HepG2 (cell line): Measurements from ENCODE around the gene FOXA3. TPM values are rescaled to one million over a fixed set of nuclear protein-coding genes. Genes with fewer than 3 reads are reported as not detected.

Source experiments
- RELA ChIP-seq: sonication (generic); formaldehyde crosslinking; IDR thresholded peaks from 2 replicates; pipeline ENCODE4 v1.4.0; 2020; ENCODE audit warnings: missing genetic modification reagents
- TCF12 ChIP-seq, 2 experiments: fragments of 450-650 bp in 1 of 2; sonication (generic) in 1 of 2; formaldehyde crosslinking in 1 of 2; IDR thresholded peaks; 2 replicates each; pipeline versions ENCODE4 v1.6.1 to v1.8.0; 2017 to 2022; ENCODE audit warnings: antibody characterized with exemption in 1 of 2, mild to moderate bottlenecking in 1 of 2, missing genetic modification reagents in 1 of 2, moderate library complexity in 1 of 2
- polyA plus RNA-seq, 8 experiments: library from polyadenylated mRNA; depleted of rRNA in 3 of 8; stranded (reverse) in 7 of 8; unstranded in 1 of 8; fragments of >200 nt; fragmentation: Illumina TruSeq in 4 of 8; extraction: Trizol in 4 of 8; gene quantifications; 2 replicates each; pipeline versions ENCODE4 v1.2.1 to v1.2.3, GENCODE V29; 2011 to 2016; ENCODE audit warnings: low read depth in 4 of 8, missing spikeins in 1 of 8, mixed read lengths in 1 of 8; ENCODE audit not compliant: insufficient read depth in 1 of 8
- total RNA-seq, 5 experiments: library from RNA; depleted of rRNA; stranded (reverse); fragments of >200 nt; fragmentation: Illumina TruSeq; extraction: Trizol; gene quantifications; 2 replicates each; pipeline ENCODE4 v1.2.3, GENCODE V29; 2016; ENCODE audit warnings: low read depth in 1 of 5
- TF ChIP-seq, protein P1 (sequence below): IDR thresholded peaks from 2 replicates; pipeline ENCODE4 v1.6.1; 2016; ENCODE audit warnings: low read depth, borderline replicate concordance
- TF ChIP-seq, protein P2 (sequence below): sonication (generic); formaldehyde crosslinking; IDR thresholded peaks from 2 replicates; pipeline ENCODE4 v1.4.0; 2020; ENCODE audit warnings: missing genetic modification reagents
- TF ChIP-seq, protein P3 (sequence below): sonication (generic); formaldehyde crosslinking; IDR thresholded peaks from 2 replicates; pipeline ENCODE4 v1.5.1; 2020; ENCODE audit warnings: mild to moderate bottlenecking, missing genetic modification reagents
- TF ChIP-seq, protein P4 (sequence below): sonication (generic); formaldehyde crosslinking; IDR thresholded peaks from 2 replicates; pipeline ENCODE4 v1.5.0; 2020; ENCODE audit warnings: mild to moderate bottlenecking, missing genetic modification reagents
- TF ChIP-seq, protein P5 (sequence below): sonication (generic); formaldehyde crosslinking; IDR thresholded peaks from 2 replicates; pipeline ENCODE4 v1.5.0; 2020; ENCODE audit warnings: mild to moderate bottlenecking, missing genetic modification reagents, borderline replicate concordance
- TF ChIP-seq, protein P6 (sequence below): IDR thresholded peaks from 2 replicates; pipeline ENCODE4 v1.6.1; 2016; ENCODE audit warnings: mild to moderate bottlenecking

Gene FOXA3
- total and polyA plus RNA-seq, 2 of the 13 experiments (the other 11 are each of a cell fraction or from before 2014, with no cell fraction given): 29.8 to 47.6 TPM

DNA sequence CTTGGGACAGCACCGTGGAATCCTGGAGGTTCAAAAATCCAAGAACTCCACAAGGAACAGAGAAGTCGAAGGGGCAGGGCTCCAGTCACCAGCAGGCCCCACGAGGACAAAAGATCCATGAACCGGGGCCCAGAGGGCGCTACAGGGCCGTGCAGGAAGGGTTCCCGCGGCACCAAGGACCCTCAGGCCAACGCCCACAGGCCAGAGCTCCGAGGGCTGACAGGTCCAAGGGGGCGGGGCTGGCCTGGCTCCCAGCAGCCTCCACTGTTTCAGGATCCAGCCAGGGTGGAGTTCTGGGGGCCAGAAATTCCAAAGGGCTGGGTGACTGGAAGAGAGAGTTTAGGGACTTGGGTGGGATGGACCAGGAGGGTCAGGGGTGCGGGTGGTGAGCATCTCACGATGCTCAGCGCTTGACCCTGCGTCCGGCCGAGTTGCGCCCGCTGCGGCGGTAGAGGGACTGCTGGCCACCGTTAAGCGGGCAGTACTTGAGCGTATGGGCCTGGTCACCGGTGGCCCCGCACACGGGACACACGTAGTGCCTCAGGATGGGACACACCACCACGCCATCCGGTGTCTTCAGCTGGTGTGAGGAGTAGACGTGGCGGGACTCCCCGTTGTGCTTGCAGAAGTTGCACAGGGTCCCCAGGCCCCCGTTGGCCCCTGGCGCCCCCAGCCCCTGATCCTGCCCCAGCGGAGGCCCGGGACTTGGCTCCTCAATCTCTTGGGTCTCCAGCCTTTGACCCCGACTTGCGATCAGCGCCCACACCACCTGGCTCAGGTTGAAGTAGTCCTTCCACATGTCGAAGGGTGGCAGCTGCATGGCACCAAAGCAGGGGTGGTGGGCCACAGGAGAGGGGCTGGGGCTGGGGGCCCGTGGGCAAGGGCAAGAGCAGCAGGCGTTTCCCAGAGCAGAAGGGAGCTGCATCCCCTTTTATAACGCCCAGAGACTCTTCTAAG, 50.0 kb downstream of the FOXA3 start, which contains the start of gene NANOS2 (continued):
- TF ChIP-seq, protein P1, sequence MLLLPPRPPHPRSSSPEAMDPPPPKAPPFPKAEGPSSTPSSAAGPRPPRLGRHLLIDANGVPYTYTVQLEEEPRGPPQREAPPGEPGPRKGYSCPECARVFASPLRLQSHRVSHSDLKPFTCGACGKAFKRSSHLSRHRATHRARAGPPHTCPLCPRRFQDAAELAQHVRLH (CRISPR knock-in tag): no peak
- no peak for TF ChIP-seq TCF12 (IDR thresholded peaks at IDR 0.05)
- no peak for TF ChIP-seq TCF12 (CRISPR knock-in tag; IDR thresholded peaks at IDR 0.05)
- TF ChIP-seq, protein P2, sequence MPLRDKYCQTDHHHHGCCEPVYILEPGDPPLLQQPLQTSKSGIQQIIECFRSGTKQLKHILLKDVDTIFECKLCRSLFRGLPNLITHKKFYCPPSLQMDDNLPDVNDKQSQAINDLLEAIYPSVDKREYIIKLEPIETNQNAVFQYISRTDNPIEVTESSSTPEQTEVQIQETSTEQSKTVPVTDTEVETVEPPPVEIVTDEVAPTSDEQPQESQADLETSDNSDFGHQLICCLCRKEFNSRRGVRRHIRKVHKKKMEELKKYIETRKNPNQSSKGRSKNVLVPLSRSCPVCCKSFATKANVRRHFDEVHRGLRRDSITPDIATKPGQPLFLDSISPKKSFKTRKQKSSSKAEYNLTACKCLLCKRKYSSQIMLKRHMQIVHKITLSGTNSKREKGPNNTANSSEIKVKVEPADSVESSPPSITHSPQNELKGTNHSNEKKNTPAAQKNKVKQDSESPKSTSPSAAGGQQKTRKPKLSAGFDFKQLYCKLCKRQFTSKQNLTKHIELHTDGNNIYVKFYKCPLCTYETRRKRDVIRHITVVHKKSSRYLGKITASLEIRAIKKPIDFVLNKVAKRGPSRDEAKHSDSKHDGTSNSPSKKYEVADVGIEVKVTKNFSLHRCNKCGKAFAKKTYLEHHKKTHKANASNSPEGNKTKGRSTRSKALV: no peak
- TF ChIP-seq, protein P3, sequence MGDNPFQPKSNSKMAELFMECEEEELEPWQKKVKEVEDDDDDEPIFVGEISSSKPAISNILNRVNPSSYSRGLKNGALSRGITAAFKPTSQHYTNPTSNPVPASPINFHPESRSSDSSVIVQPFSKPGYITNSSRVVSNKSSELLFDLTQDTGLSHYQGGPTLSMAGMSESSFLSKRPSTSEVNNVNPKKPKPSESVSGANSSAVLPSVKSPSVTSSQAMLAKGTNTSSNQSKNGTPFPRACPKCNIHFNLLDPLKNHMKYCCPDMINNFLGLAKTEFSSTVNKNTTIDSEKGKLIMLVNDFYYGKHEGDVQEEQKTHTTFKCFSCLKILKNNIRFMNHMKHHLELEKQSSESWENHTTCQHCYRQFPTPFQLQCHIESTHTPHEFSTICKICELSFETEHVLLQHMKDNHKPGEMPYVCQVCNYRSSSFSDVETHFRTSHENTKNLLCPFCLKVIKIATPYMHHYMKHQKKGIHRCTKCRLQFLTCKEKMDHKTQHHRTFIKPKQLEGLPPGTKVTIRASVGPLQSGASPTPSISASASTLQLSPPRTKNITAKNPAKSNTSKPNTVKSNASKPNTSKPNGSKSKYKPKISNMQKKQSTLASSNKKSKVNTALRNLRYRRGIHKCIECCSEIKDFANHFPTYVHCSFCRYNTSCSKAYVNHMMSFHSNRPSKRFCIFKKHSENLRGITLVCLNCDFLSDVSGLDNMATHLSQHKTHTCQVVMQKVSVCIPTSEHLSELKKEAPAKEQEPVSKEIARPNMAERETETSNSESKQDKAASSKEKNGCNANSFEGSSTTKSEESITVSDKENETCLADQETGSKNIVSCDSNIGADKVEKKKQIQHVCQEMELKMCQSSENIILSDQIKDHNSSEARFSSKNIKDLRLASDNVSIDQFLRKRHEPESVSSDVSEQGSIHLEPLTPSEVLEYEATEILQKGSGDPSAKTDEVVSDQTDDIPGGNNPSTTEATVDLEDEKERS: no peak
- TF ChIP-seq, protein P4, sequence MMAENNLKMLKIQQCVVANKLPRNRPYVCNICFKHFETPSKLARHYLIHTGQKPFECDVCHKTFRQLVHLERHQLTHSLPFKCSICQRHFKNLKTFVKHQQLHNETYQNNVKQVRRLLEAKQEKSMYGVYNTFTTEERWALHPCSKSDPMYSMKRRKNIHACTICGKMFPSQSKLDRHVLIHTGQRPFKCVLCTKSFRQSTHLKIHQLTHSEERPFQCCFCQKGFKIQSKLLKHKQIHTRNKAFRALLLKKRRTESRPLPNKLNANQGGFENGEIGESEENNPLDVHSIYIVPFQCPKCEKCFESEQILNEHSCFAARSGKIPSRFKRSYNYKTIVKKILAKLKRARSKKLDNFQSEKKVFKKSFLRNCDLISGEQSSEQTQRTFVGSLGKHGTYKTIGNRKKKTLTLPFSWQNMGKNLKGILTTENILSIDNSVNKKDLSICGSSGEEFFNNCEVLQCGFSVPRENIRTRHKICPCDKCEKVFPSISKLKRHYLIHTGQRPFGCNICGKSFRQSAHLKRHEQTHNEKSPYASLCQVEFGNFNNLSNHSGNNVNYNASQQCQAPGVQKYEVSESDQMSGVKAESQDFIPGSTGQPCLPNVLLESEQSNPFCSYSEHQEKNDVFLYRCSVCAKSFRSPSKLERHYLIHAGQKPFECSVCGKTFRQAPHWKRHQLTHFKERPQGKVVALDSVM (CRISPR knock-in tag): peak; percentile 35; the same call in 1 of the 2 replicates
- no peak for TF ChIP-seq RELA (CRISPR knock-in tag)
- TF ChIP-seq, protein P5, sequence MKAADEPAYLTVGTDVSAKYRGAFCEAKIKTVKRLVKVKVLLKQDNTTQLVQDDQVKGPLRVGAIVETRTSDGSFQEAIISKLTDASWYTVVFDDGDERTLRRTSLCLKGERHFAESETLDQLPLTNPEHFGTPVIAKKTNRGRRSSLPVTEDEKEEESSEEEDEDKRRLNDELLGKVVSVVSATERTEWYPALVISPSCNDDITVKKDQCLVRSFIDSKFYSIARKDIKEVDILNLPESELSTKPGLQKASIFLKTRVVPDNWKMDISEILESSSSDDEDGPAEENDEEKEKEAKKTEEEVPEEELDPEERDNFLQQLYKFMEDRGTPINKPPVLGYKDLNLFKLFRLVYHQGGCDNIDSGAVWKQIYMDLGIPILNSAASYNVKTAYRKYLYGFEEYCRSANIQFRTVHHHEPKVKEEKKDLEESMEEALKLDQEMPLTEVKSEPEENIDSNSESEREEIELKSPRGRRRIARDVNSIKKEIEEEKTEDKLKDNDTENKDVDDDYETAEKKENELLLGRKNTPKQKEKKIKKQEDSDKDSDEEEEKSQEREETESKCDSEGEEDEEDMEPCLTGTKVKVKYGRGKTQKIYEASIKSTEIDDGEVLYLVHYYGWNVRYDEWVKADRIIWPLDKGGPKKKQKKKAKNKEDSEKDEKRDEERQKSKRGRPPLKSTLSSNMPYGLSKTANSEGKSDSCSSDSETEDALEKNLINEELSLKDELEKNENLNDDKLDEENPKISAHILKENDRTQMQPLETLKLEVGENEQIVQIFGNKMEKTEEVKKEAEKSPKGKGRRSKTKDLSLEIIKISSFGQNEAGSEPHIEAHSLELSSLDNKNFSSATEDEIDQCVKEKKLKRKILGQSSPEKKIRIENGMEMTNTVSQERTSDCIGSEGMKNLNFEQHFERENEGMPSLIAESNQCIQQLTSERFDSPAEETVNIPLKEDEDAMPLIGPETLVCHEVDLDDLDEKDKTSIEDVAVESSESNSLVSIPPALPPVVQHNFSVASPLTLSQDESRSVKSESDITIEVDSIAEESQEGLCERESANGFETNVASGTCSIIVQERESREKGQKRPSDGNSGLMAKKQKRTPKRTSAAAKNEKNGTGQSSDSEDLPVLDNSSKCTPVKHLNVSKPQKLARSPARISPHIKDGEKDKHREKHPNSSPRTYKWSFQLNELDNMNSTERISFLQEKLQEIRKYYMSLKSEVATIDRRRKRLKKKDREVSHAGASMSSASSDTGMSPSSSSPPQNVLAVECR: peak; percentile 20; the same call in 1 of the 2 replicates
- TF ChIP-seq, protein P6, sequence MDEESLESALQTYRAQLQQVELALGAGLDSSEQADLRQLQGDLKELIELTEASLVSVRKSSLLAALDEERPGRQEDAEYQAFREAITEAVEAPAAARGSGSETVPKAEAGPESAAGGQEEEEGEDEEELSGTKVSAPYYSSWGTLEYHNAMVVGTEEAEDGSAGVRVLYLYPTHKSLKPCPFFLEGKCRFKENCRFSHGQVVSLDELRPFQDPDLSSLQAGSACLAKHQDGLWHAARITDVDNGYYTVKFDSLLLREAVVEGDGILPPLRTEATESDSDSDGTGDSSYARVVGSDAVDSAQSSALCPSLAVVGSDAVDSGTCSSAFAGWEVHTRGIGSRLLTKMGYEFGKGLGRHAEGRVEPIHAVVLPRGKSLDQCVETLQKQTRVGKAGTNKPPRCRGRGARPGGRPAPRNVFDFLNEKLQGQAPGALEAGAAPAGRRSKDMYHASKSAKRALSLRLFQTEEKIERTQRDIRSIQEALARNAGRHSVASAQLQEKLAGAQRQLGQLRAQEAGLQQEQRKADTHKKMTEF (CRISPR knock-in tag): no peak
